HG02973 (cell line): ENCODE results near the gene BTBD7.

ENCODE experiments used
- ATAC-seq: cut with Tn5 transposase; IDR thresholded peaks from one replicate; pipeline ENCODE4 v1.9.1; 2021; ENCODE audit warnings: moderate library complexity; ENCODE audit not compliant: unreplicated experiment

BTBD7 gene

DNA sequence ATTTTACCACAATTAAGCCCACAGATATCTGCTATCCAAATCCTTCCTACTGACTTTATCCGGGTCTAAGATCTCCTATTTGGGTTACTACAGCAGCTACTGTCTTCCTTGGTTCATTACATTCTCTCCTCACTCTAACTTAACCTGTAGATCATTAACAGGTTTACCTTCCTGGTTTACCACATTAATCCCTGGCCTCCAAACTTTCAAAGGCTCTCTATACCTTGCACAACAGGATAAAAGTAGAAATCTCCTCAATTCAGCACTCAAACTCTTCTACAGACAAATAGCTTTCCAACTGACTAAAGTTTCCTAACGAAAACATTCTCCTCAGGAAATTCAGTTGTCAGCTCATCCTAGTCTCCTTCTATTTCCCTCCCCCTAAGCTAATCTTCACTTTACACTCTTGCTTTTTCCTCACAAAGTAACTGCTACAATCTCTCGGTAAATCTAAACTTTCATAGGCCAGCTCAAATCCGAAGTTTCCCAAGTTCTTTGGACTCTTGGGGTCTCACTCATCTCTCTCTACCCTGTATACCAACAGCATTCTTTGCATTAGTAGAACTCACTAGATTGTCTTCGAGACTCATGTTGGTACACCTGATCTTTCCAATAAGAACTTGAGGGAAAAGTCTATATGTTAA lies 2.7 kb downstream of the BTBD7 start:
- no peak for ATAC-seq

GRCh38 chr14:93328546-93328945 lies 4.3 kb downstream of the BTBD7 start:
- ATAC-seq = no peak

DNA sequence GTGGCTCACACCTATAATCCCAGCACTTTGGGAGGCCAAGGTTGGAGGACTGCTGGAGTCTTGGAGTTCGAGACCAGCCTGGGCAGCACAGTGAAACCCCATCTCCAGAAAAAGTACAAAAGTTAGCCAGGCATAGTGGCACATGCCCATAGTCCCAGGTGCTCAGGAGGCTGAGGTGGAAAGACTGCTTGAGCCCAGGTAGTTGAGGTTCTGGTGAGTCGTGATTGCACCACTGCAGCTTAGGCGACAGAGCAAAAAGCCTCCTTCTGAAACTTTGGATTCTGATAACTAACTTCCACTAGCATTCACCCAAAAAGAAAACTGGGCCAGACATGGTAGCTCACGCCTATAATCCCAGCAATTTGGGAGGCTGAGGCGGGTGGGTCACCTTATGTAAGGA lies 6.6 kb downstream of the BTBD7 start:
- no peak for ATAC-seq

DNA sequence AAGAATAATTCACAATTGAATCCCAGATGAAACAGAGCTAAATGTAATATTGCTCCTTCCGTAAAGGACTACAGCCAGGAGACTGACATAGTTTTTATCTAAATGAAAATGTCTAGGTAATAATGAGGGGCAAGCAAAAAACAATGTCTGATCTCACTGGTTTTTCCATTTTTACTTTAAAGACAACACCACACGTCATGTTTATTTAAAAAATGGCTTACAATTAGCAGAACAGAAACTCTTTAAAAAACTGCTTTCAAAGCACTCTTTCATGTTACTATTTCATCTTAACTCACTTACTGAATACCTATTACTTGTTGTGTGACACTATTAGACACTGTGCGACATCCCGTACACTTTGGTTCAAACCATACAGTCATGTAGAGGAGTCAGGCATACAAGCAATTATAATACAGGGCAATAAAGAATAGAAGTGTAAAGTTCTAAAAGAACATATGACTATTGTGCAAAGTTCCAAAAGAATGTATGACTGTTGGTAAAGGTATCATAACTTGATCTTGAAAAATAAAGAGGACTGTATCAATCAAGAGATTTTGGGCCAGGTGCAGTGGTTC lies 9.1 kb downstream of the BTBD7 start:
- ATAC-seq = no peak

GRCh38 chr14:93322929-93323599 lies 9.8 kb downstream of the BTBD7 start:
- ATAC-seq = no peak

DNA sequence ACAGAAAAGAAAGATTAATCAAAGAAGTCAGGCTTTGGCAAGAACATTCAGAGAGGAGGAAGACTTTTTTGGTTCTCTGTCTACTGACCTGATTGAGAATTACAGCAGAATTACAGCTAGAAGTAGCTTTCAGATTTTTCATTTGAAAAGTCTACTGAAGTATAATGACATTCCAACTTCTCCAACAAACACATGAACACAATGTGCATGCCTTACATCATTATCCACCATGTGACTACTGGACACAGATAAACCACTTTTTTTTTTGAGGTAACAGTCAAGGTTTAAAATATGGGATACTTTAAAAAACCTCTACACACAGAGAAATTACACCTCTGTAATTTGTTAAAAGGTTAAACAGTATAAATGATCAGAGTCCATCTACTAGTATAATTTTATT lies 12.3 kb downstream of the BTBD7 start:
- ATAC-seq = no peak

DNA sequence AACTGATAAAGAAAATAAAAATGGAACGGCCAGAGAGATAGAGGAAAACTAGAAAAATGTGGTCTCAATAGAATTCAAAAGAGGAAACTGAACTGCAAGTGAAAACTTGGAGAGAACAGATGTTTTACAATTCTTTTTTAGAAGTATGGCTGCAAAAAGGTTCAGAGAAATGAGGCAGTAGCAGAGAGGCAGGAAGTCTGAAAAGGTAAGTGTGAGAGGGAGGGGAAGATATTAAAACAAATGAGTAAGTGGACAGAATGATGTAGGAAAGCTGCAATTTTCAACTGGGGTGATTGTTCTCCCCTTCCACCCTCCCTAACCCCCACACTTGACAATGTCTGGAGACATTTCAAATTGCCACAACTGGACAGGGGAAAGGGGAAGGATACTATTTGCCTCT lies 12.9 kb downstream of the BTBD7 start:
- ATAC-seq = no peak

- ATAC-seq = no peak
Measured at GRCh38 chr14:93319494-93319893, 13.3 kb downstream of the BTBD7 start.

DNA sequence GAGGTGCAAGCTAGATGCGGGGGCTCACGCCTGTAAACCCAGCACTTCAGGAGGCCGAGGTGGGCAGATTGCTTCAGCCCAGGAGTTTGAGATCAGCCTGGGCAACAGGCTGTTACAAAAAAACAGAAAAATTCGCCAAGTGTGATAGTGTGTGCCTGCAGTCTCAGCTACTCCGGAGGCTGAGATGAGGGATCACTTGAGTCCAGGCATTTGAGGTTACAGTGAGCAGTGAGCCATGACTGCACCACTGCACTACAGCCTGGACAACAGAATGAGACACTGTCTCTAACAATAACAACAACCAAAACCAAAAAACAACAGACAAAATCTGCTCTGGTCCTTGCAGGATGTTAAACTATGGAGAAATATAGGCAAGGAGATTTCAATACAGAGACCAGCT lies 13.9 kb downstream of the BTBD7 start:
- ATAC-seq = no peak

GRCh38 chr14:93317875-93318807 lies 14.7 kb downstream of the BTBD7 start:
- ATAC-seq = no peak

DNA sequence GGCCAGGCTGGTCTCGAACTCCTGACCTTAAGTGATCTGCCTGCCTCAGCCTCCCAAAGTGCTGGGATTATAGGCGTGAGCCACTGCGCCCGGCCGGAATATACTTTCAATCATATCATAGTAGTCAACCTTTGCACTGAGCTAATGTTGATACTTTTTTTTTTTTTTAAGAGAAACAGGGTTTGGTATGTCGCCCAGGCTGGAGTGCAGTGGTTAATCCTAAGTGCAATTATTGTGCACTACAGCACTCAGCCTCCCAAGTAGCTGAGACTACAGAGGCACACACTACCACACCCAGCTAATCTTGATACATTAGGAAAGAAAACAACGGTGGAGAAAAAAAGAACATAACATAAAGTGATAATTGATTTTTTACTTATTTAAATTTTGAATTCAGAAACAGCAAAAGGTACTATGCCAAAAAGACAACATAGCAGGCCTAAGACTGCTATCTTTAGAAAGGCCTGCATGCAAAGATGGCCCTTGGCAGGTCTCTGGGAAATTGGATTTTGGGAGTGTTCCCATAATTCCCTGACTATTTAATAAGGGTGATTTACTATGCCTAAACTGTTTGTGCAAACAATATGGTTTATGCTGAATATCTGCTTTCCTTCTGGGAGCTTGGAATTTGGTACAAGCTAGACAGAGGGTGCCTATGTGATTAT lies 15.5 kb downstream of the BTBD7 start:
- no peak for ATAC-seq

DNA sequence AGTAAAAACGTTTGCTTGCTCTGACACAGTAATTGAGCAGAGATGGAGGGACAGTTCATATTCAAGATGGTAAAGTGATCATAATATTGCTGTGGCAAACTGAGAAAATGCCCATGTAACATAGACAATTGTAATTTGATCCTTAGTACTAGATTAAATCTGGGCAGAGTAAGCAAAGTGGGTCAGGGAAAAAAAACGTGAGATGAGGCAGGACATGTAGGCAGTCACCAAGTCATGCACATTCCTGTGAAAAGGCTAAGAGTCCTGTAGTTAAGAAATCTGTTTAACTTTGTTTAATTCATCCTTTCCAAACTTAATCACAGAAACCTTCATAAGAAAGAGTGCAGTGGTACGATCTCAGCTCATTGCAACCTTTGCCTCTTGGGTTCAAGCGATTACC lies 16.1 kb downstream of the BTBD7 start:
- ATAC-seq = no peak

GRCh38 chr14:93315575-93315974 lies 17.3 kb downstream of the BTBD7 start:
- ATAC-seq = no peak

GRCh38 chr14:93311082-93311481 lies 21.8 kb downstream of the BTBD7 start:
- no peak for ATAC-seq

- ATAC-seq = no peak
Measured at GRCh38 chr14:93309427-93309966, 23.3 kb downstream of the BTBD7 start.

DNA sequence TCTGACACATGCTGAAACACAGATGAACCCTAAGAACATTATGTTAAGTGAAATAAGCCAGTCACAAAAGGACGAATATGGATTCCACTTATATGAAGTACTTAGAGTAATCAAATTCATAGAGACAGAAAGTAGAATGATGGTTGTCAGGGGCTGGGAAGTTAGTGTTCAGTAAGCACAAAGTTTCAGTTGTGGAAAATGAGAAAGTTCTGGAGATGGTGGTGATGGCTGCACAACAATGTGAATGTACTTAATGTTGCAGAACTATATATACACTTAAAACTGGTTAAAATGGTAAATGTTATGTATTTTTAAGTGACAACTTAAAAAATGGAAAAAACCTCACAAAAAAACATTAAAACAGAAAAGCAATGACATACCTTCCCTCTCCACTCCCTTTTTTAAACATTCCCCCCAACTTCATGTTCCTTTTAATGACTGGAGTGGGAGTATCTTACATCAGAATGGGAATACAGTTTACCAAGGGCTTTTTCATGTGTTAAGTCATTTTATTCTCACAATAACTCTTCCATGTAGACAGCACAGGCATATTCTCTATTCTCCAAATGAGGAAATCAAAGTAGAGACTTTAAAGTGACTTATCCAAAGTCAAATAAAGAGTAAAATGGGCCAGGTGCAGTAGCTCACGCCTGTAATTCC lies 24.0 kb downstream of the BTBD7 start:
- ATAC-seq = no peak

- ATAC-seq = no peak
Measured at GRCh38 chr14:93306812-93307211, 26.0 kb downstream of the BTBD7 start.

- no peak for ATAC-seq
Measured at GRCh38 chr14:93305725-93306418, 27.0 kb downstream of the BTBD7 start.

- no peak for ATAC-seq
Measured at GRCh38 chr14:93304771-93305170, 28.1 kb downstream of the BTBD7 start.

DNA sequence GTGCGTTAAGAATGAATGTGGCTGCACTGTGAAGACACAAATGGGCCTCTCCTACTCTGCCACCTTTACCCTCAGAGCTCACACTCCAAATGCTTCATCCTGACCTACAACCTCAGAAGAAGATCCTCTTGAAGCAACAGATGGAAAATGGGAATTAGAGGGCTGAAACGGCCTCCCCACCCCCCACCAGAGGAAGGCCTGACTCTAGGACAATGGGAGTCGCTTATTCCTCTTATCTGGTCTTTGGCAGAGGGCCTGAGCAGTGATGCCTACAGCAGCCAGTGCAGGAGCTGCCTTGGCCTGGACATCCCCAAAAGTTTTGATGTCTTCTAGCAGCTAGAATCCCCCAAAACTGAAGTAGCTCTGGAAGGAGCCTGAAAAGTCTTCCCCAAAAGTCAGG lies 29.2 kb downstream of the BTBD7 start:
- no peak for ATAC-seq
